Activated CD8-positive, alpha-beta memory T cell treated with anti-CD3 and anti-CD28 coated beads, Interleukin-2, amount 50 U/mL, for 1 hour (primary cell): Measurements from ENCODE around the gene RETREG2.
A peak's percentile ranks its signal among the peaks of the same experiment; 100 is the strongest.

Source experiments
- DNase-seq: peaks from one replicate; pipeline ENCODE4 v3.0.0-alpha.2; 2020; ENCODE audit errors: extremely low read depth

RETREG2 gene, protein sequence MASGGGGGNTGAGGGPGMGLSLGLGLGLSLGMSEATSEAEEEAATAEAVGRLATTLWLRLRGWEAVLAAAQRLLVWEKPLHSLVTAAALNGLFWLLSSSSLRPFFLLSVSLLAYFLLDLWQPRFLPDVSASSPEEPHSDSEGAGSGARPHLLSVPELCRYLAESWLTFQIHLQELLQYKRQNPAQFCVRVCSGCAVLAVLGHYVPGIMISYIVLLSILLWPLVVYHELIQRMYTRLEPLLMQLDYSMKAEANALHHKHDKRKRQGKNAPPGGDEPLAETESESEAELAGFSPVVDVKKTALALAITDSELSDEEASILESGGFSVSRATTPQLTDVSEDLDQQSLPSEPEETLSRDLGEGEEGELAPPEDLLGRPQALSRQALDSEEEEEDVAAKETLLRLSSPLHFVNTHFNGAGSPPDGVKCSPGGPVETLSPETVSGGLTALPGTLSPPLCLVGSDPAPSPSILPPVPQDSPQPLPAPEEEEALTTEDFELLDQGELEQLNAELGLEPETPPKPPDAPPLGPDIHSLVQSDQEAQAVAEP

GRCh38 chr2:219177552-219178376 lies at the start of gene RETREG2:
TSS of gene RETREG2 (plus strand) at chr2:219178275. CDS start at chr2:219178353, 78 bp downstream.
- DNase-seq = peak; percentile 66

DNA sequence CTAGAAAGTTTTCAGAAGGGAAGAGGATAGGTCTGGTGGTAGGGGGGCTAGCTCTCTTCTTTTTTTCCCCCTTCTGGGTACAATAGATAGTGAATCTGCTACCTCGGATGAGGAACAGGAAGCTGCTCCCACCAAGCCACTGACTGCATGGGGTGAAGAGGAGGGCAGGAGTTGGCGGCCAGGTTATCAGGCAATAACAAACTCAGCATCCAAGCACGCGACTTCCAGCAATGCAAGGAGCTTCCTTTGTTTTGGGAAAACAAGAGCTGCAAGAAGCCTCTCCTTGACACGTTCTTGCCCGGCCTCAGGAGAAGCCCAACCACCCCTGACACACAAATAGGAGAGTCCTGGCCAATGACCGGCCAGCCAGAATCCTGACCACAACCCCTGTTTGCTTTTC lies 49.7 kb upstream of the RETREG2 start:
- no peak for DNase-seq

GRCh38 chr2:219129589-219129988 lies 48.5 kb upstream of the RETREG2 start:
- no peak for DNase-seq

- no peak for DNase-seq
These were observed 46.7 kb upstream of the RETREG2 start for GRCh38 chr2:219131327-219131726.

- DNase-seq = no peak
These were observed 46.3 kb upstream of the RETREG2 start for GRCh38 chr2:219131744-219132143.

DNA sequence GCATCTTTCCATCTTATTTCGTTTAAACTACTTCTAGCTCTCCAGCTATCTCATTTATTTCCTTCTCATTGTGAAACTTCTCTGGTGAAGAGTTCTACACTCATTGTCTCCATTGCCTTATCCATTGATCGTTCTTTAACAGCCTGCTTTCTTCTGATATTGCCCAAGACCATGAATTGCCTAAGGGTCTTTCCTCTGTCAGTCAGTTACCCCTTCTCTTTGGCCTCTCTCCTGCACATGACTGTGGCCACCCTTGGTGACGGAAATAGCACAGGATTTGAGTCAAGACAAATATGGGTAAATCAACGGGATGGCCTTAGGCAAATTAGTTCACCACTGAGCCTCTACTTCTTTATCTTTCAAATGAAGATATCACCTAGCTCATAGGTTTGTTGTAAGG lies 44.1 kb upstream of the RETREG2 start:
- DNase-seq = no peak

GRCh38 chr2:219140722-219141121 lies 37.4 kb upstream of the RETREG2 start:
- no peak for DNase-seq

- DNase-seq = no peak
These were observed 35.7 kb upstream of the RETREG2 start for GRCh38 chr2:219142329-219142728.

DNA sequence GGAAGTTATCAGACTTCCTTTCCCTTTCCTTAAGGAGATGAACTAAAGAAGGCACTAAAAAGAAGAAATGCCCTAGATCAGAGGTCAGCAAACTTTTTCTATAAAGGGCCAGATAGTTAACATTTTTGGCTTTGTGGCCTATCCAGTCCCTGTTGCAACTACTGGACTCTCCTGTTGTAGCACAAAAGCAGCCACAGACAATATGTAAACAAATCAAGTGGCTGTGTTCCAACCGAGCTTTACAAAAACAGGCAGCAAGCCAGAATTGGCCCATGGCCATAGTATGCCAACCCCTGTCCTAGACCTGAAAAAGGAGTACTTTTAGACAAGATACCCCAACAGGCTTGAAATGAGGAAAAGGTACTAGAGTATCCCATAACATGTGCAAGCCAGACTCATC lies 28.4 kb upstream of the RETREG2 start:
- DNase-seq = no peak

DNA sequence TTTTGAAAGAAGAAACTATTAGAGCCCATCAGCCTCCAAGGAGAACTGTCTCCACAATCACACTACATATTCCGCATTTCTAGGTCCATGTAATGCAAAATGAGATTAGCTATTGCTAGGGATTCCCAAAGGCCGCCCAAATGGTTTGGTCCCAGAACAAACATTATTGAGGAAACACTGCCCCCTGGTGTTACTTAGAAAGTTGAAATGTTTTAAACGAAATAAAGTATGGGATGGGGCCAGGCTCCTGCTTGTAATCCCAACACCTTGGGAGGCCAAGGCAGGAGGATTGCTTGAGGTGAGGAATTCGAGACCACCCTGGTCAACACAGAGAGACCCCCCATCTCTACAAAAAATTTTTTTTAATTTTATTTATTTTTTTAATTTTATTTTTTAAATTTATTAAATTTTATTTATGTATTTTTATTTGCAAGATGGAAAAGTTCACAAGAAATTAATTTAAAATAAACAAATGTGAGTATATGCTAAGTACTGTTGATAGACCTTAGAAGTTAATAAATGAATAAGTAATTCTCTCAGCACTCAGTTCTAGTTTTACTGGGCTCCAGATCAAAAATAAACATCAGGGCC lies 22.9 kb upstream of the RETREG2 start:
- no peak for DNase-seq

DNA sequence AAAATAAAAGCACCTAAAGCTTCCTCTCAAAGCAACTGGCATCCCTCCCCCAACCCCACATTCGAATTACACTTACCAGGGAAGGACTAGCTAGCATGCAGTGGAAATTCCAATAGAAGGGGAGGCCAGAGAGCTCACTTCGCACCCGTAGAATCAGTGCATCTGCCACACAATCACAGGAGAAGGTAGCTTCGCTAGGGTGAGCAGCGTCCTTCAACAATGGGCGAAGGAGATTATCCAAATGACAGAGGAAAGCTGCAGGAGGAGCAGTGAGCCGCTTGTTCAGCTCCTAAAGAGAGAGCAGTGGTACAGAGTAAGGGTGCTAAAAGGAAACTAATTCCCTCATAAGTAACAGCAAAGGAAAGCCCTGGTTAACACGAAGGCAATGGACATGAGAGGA lies 20.7 kb upstream of the RETREG2 start:
- DNase-seq = no peak

- DNase-seq = no peak
These were observed 20.1 kb upstream of the RETREG2 start for GRCh38 chr2:219158025-219158424.

DNA sequence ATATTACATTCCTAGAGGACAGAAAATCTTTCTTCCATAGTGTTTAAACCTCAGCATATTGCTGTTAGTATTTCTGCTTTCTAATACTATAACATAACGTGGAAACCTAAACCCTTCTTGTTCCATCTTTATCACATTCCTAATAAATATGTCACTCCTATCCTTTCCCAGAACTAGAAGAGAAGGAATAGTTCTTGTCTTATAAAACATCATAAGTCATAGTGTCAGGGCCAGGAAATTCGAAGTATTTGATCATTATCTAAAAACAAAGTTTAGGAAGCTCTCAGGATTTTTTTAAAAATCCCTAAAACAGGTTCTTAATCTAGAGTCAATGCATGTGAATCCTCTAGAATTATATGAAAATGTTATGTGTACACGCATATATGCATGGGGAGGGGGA lies 19.5 kb upstream of the RETREG2 start:
- DNase-seq = no peak

DNA sequence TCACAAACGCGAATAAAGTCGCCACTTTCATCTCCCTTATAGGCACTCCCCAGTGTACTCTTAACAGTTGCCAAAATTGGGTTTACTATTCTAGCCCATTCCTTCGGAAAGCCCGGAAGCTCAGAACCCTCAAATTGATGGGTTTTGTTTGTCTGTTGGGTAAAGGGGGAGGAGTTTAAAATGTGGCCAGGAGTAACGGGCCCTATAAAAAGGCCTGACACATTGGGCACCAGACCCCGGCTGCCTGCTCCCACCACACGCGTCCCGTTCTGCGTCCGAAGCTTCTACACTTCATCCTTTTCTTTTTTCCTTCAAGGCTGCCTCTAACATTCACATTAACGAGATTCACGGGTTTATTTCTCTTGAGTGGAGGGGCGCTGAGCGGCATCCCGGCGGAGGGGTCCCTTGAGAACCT lies 18.3 kb upstream of the RETREG2 start:
- no peak for DNase-seq

DNA sequence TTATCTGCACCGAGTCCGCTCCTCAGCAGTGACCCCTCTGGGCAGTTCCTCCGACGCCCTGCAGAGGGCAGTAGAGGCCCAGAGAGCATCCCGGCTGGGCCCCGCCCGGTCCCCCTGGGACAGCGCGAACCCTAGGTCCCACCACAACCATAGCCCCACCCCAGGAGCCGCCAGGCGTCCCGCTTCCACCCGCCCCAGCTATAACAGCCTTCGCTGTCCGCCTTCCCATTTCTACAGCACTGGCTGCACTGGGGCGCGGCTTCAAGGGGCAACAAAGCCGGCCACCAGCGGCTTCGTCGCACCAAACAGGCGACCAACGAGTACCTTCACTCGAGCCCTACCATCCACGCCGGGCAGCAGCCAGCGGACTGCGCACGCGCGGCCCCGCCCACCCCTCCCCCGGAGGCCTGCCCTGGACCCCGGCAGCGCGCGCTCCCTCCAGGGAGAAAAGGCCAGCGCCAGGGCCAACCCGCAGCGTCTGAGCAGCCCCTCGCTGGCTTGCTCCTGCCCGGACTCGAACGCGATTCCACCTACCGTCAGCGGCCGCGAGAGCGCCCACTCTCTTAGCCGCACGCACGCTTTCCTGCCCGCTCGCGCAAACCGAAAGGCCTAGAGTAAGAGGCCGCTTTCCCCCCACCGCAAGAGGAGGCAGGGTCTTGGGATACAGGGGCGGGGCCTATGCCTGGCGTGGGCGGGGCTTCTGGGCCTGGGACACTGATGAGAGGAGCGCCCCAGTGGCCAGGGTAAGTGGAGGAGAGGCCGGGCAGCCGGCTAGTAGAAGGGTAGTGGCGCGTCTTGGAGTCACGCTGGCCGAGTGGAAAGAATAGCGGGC lies 17.7 kb upstream of the RETREG2 start, which contains the start of gene NHEJ1:
Gene NHEJ1 (minus strand): TSS at position 630 of the 832 bp plus-strand sequence. CDS start 2,453 bp downstream, outside the sequence.
- peak; percentile 74 for DNase-seq

- no peak for DNase-seq
These were observed 17.0 kb upstream of the RETREG2 start for GRCh38 chr2:219161097-219161496.

DNA sequence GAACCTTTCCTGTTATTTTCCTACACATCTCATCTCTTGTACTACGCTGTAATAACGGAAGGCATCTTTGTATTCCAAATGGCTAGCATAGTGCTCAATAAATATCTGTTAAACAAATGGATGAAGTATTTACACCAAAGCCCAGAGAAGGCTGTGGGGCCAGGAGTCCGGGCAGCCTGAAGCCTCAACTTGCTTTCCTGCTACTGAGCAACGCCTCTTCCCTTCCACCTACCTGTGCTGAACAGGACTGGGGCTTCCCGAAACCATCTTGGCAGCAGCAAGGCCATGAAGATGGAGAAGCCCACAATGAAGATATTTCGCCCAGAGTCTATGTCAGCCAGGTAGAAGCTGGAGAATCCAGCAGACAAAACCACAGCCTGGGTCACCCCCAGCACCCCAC lies 14.9 kb upstream of the RETREG2 start:
- no peak for DNase-seq

DNA sequence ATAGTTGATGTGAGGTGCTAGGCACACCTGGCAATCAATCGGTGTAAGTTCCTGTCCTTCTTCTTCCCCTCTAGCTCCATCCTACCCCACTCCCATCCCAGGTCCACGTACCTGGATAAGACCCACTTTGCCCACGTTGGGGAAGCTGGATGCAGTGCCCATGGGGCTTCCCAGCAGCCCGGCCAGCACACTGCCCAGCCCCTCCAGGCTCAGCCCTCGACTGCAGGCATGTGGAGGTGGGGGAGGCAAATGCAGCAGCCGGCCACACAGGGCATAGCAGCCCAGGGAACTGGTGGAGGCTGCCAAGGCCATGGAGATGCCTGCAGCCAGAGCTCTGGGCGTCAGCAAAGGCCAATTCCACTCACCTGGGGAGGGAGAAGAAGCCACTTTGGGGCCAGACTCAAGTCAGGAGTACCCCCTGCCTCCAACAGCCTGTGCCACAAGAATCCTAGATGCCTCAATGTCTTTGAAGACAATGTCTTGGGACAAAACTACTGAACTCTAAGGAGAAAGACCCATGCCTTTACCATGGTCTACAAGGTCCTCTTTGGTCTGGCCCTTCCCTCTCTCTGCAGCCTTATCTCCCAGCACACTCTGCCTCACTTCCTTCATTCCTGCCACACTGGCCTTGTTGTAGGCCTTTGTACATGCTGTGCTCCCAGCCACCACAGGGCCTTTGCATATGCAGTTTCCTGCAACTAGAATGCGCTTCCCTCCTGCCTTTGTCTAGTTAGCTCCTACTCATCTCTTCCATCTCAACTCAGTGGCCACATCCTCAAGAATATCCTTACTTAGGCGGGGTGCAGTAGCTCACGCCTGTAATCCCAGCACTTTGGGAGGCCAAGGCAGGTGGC lies 12.8 kb upstream of the RETREG2 start:
- no peak for DNase-seq

- no peak for DNase-seq
These were observed 10.1 kb upstream of the RETREG2 start for GRCh38 chr2:219167997-219168396.

- no peak for DNase-seq
These were observed 9.5 kb upstream of the RETREG2 start for GRCh38 chr2:219168526-219168925.
